Suprapubic skin (tissue), 4 donors: ENCODE results near the gene IL1RAPL2. TPM values are rescaled to one million over a fixed set of nuclear protein-coding genes. Genes with fewer than 3 reads are reported as not detected.
A peak's percentile ranks its signal among the peaks of the same experiment; 100 is the strongest.

ENCODE experiments used
- DNase-seq, 2 donors: peaks; one replicate each; pipeline ENCODE4 v3.0.0-alpha.2; 2019; ENCODE audit warnings: low spot score in 2 of 2
- H3K27ac ChIP-seq: fragments of 200-600 bp; sonication (generic); one replicate; pipeline ENCODE4 v1.5.1; 2019
- H3K27me3 ChIP-seq: fragments of 200-600 bp; sonication (generic); one replicate; pipeline ENCODE4 v1.5.1; 2019
- H3K36me3 ChIP-seq: fragments of 200-600 bp; sonication (generic); one replicate; pipeline ENCODE4 v1.5.1; 2019
- H3K4me1 ChIP-seq: fragments of 200-600 bp; sonication (generic); one replicate; pipeline ENCODE4 v1.5.1; 2019
- H3K4me3 ChIP-seq: fragments of 200-600 bp; sonication (generic); one replicate; pipeline ENCODE4 v1.5.1; 2019; ENCODE audit warnings: mild to moderate bottlenecking
- H3K9me3 ChIP-seq: fragments of 200-600 bp; sonication (generic); one replicate; pipeline ENCODE4 v1.5.1; 2019
- EP300 ChIP-seq: sonication (generic); formaldehyde crosslinking; IDR thresholded peaks from one replicate; pipeline ENCODE4 v1.6.1; 2017; ENCODE audit warnings: antibody characterized with exemption
- POLR2A ChIP-seq, 2 donors: fragments of 450-650 bp; IDR thresholded peaks; one replicate each; pipeline ENCODE4 v1.6.1; 2017; ENCODE audit warnings: antibody characterized with exemption in 2 of 2, mild to moderate bottlenecking in 2 of 2, moderate library complexity in 2 of 2
- POLR2AphosphoS5 ChIP-seq, 3 donors: sonication (generic); formaldehyde crosslinking; IDR thresholded peaks; one replicate each; pipeline ENCODE4 v1.6.1; 2017; ENCODE audit warnings: antibody characterized with exemption in 3 of 3
- WGBS: methylation state at CpG from one replicate; pipeline ENCODE4 v1.1.5; 2018; 5-methylcytosine and 5-hydroxymethylcytosine counted together
- total RNA-seq, 4 donors: library from RNA; depleted of rRNA; stranded (reverse); fragments of >200 nt; gene quantifications; one replicate each; pipeline ENCODE4 v1.1.0, GENCODE V29; 2016
- TF ChIP-seq, protein P1 (sequence below), 2 donors: fragments of 200-600 bp in 1 of 2; fragments of 450-650 bp in 1 of 2; sonication (generic) in 1 of 2; IDR thresholded peaks; one replicate each; pipeline ENCODE4 v1.5.1; 2016 to 2019; ENCODE audit warnings: antibody characterized with exemption in 2 of 2, mild to moderate bottlenecking in 1 of 2, moderate library complexity in 1 of 2

IL1RAPL2 gene
- total RNA-seq, 4 donors from 2014 or later, result 0.21 to 0.42 (median 0.25) TPM; not detected in 1

DNA sequence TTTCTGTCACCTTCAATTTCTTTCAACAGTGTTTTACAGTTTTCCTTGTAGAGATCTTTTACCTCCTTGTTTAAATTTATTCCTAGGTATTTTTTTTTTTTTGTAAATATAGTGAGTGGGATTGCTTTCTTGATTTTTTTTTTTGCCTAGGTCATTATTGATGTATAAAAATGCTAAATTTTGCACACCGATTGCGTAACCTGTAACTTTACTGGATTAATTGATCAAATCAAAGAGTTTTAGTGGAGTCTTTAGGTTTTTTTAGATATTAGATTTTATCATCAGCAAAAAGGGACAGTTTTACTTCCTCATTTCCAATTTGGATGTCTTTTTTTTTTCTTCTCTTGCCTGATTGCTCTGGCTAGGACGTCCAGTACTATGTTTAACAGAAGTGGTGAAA lies 613.6 kb downstream of the IL1RAPL2 start:
- no peak for DNase-seq
- Histone ChIP-seq H3K27ac (no peak overlapping the region), H3K27me3 (no peaks in the 10 kb centered on the region), H3K36me3 (no peaks in the 10 kb centered on the region), H3K4me3 (no peak overlapping the region), H3K4me1 (no peaks in the 10 kb centered on the region), H3K9me3 (no peaks in the 10 kb centered on the region)
- 82% methylated on average over 3 of the region's 3 CpGs for WGBS
- TF ChIP-seq, protein P1, sequence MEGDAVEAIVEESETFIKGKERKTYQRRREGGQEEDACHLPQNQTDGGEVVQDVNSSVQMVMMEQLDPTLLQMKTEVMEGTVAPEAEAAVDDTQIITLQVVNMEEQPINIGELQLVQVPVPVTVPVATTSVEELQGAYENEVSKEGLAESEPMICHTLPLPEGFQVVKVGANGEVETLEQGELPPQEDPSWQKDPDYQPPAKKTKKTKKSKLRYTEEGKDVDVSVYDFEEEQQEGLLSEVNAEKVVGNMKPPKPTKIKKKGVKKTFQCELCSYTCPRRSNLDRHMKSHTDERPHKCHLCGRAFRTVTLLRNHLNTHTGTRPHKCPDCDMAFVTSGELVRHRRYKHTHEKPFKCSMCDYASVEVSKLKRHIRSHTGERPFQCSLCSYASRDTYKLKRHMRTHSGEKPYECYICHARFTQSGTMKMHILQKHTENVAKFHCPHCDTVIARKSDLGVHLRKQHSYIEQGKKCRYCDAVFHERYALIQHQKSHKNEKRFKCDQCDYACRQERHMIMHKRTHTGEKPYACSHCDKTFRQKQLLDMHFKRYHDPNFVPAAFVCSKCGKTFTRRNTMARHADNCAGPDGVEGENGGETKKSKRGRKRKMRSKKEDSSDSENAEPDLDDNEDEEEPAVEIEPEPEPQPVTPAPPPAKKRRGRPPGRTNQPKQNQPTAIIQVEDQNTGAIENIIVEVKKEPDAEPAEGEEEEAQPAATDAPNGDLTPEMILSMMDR (IDR thresholded peaks at IDR 0.05), result no peak
- TF ChIP-seq POLR2AphosphoS5 (IDR thresholded peaks at IDR 0.05), result no peak

- DNase-seq, result no peak
- Histone ChIP-seq H3K4me1 (no peaks in the 10 kb centered on the region), H3K4me3 (no peak overlapping the region), H3K36me3 (no peaks in the 10 kb centered on the region), H3K9me3 (no peaks in the 10 kb centered on the region), H3K27me3 (no peaks in the 10 kb centered on the region), H3K27ac (no peak overlapping the region)
- 79% methylated on average over 8 of the region's 8 CpGs for WGBS
- TF ChIP-seq POLR2AphosphoS5 (IDR thresholded peaks at IDR 0.05) (no peak), EP300 (no peak), POLR2A (IDR thresholded peaks at IDR 0.05) (no peak)
- TF ChIP-seq, protein P1 (IDR thresholded peaks at IDR 0.05), result no peak
Observed at GRCh38 chrX:105189093-105189492, 623.1 kb downstream of the IL1RAPL2 start.

DNA sequence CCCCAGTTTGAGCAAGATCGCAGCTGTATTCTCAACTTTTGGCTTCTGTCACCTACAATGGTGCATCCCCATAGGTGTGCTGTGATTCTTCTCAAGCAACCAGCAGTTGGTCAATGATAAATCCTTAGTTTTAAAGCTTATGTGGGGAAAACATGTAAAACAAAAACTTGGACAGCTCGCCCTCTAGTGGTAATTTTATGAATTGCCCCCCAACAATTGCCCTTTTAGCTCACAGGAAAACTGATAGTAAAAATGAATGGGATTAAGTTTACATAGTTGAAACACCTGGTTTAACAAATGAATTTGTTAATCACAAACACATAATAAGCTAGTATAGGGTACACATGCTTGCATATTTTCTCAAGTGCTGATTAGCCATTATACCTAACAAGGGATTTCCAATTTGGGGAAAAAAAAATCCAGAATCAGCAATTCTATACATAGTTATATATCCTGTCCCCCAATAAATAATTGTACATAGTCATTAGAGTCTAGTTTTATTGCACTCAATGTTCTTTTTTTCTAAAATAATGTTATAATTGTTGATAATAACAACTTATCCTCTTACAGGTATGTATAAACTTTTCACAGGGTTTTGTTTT lies 624.4 kb downstream of the IL1RAPL2 start:
- TF ChIP-seq, protein P1 (IDR thresholded peaks at IDR 0.05), result peak; percentile 46 to 47
- no peak for TF ChIP-seq POLR2AphosphoS5 (IDR thresholded peaks at IDR 0.05)
- no peak for TF ChIP-seq EP300
- no peak for TF ChIP-seq POLR2A (IDR thresholded peaks at IDR 0.05)
- no peak overlapping the region for H3K4me3 ChIP-seq
- 8% methylated on average over 2 of the region's 2 CpGs for WGBS
- no peak overlapping the region for H3K27ac ChIP-seq
- H3K4me1 ChIP-seq, result no peaks in the 10 kb centered on the region
- no peaks in the 10 kb centered on the region for H3K36me3 ChIP-seq
- DNase-seq, result no peak
- no peaks in the 10 kb centered on the region for H3K9me3 ChIP-seq
- no peaks in the 10 kb centered on the region for H3K27me3 ChIP-seq

GRCh38 chrX:105191878-105192277 lies 625.9 kb downstream of the IL1RAPL2 start:
- no peak overlapping the region for H3K27ac ChIP-seq
- H3K27me3 ChIP-seq, result no peaks in the 10 kb centered on the region
- no peaks in the 10 kb centered on the region for H3K9me3 ChIP-seq
- no peak for DNase-seq
- no peaks in the 10 kb centered on the region for H3K36me3 ChIP-seq
- TF ChIP-seq POLR2A (IDR thresholded peaks at IDR 0.05), result no peak
- no peak for TF ChIP-seq EP300
- WGBS, result 18% methylated on average over 2 of the region's 2 CpGs
- no peaks in the 10 kb centered on the region for H3K4me1 ChIP-seq
- no peak overlapping the region for H3K4me3 ChIP-seq

DNA sequence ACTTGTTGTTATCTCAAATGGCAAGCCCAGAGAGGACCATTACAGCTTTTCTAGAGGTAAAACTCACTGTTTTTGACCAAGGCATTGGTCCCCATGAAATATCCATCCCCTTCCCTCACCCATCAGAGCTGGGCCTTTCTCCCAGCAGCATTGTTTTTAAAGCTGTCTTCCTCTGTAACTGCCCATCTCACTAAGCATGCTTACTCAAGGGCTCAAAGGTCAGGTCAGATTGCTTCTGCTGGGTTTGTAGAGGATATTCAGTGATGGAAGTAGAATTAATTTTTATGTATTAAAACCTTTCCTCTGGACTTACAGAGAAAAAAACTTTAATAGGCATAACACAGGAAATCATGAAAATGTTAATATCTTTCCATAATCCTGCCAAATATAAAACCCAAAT lies 643.4 kb downstream of the IL1RAPL2 start:
- TF ChIP-seq EP300, result no peak
- TF ChIP-seq POLR2A (IDR thresholded peaks at IDR 0.05), result no peak
- TF ChIP-seq, protein P1 (IDR thresholded peaks at IDR 0.05), result no peak
- TF ChIP-seq POLR2AphosphoS5 (IDR thresholded peaks at IDR 0.05), result no peak
- H3K27me3 ChIP-seq, result no peaks in the 10 kb centered on the region
- H3K36me3 ChIP-seq, result no peaks in the 10 kb centered on the region

GRCh38 chrX:105210258-105210657 lies 644.3 kb downstream of the IL1RAPL2 start:
- DNase-seq, result no peak
- 70% methylated on average over 2 of the region's 2 CpGs for WGBS
- H3K9me3 ChIP-seq, result no peaks in the 10 kb centered on the region
- no peak overlapping the region for H3K27ac ChIP-seq
- H3K27me3 ChIP-seq, result no peaks in the 10 kb centered on the region
- H3K36me3 ChIP-seq, result no peaks in the 10 kb centered on the region
- no peaks in the 10 kb centered on the region for H3K4me1 ChIP-seq
- TF ChIP-seq POLR2AphosphoS5 (IDR thresholded peaks at IDR 0.05) (no peak), EP300 (no peak), POLR2A (IDR thresholded peaks at IDR 0.05) (no peak)
- TF ChIP-seq, protein P1 (IDR thresholded peaks at IDR 0.05), result no peak
- no peak overlapping the region for H3K4me3 ChIP-seq

More for the DNA sequence above, 643.4 kb downstream of the IL1RAPL2 start:
- DNase-seq, result no peak
- Histone ChIP-seq H3K27ac (no peak overlapping the region), H3K9me3 (no peaks in the 10 kb centered on the region), H3K4me3 (no peak overlapping the region), H3K4me1 (no peaks in the 10 kb centered on the region)
